K562 (cell line): Measurements from ENCODE around the gene GALNT12. TPM values are rescaled to one million over a fixed set of nuclear protein-coding genes. Genes with fewer than 3 reads are reported as not detected.

Experiments used
- CEBPG ChIP-seq, 3 experiments: fragments of 200-800 bp in 1 of 3; sonication (Bioruptor generic) in 1 of 3; sonication (generic) in 1 of 3; formaldehyde crosslinking in 1 of 3; IDR thresholded peaks in 2 of 3; conservative IDR thresholded peaks in 1 of 3; 2 replicates each; pipeline versions ENCODE4 v1.6.1 to v1.8.0; 2016 to 2022; ENCODE audit warnings: missing compliant biosample characterization in 2 of 3, missing genetic modification characterization in 2 of 3, mild to moderate bottlenecking in 1 of 3, missing genetic modification reagents in 1 of 3
- CHD2 ChIP-seq: IDR thresholded peaks from 2 replicates; pipeline ENCODE4 v1.6.1; 2011; ENCODE audit warnings: low read depth, low read length
- COPS2 ChIP-seq: fragments of 450-650 bp; conservative IDR thresholded peaks from 2 replicates; pipeline ENCODE4 v1.6.1; 2016; ENCODE audit warnings: mild to moderate bottlenecking, moderate library complexity
- DPF2 ChIP-seq: fragments of 450-650 bp; IDR thresholded peaks from 2 replicates; pipeline ENCODE4 v1.6.1; 2016
- ELK3 ChIP-seq: fragments of 450-650 bp; formaldehyde crosslinking; IDR thresholded peaks from 2 replicates; pipeline ENCODE4 v1.4.0; 2020; ENCODE audit warnings: mild to moderate bottlenecking
- FOXP1 ChIP-seq: sonication (generic); formaldehyde crosslinking; IDR thresholded peaks from 2 replicates; pipeline ENCODE4 v1.8.0; 2022; ENCODE audit warnings: mild to moderate bottlenecking, missing genetic modification reagents
- ID3 ChIP-seq, 2 experiments: fragments of 250-450 bp in 1 of 2; fragments of 450-650 bp in 1 of 2; sonication (Bioruptor Pico) in 1 of 2; IDR thresholded peaks; 2 replicates each; pipeline versions ENCODE4 v1.6.1 to v1.8.0; 2016 to 2021; ENCODE audit warnings: mild to moderate bottlenecking in 2 of 2, moderate library complexity in 2 of 2, missing compliant biosample characterization in 1 of 2, missing genetic modification characterization in 1 of 2
- MAX ChIP-seq: sonication (generic); formaldehyde crosslinking; IDR thresholded peaks from 2 replicates; pipeline ENCODE4 v1.9.0; 2022; ENCODE audit warnings: mild to moderate bottlenecking, missing genetic modification reagents
- MTA3 ChIP-seq: fragments of 450-650 bp; formaldehyde crosslinking; IDR thresholded peaks from 2 replicates; pipeline ENCODE4 v1.6.1; 2017; ENCODE audit warnings: mild to moderate bottlenecking, borderline replicate concordance
- MYC ChIP-seq, 2 experiments: fragments of 250-450 bp in 1 of 2; sonication (Bioruptor Pico) in 1 of 2; IDR thresholded peaks; 2 replicates each; pipeline versions ENCODE4 v1.5.1 to v1.6.1; 2012 to 2021; ENCODE audit warnings: low read depth in 2 of 2, borderline replicate concordance in 1 of 2, improper control_type of control experiment in 1 of 2, low read length in 1 of 2, mild to moderate bottlenecking in 1 of 2, moderate library complexity in 1 of 2
- NR0B1 ChIP-seq: fragments of 450-650 bp; IDR thresholded peaks from one replicate; pipeline ENCODE4 v1.6.1; 2018; ENCODE audit warnings: mild to moderate bottlenecking, moderate library complexity; ENCODE audit not compliant: partially characterized antibody
- NR2C2 ChIP-seq, 2 experiments: fragments of 200-800 bp in 1 of 2; sonication (Bioruptor generic) in 1 of 2; sonication (generic) in 1 of 2; formaldehyde crosslinking in 1 of 2; IDR thresholded peaks; 2 replicates each; pipeline versions ENCODE4 v1.6.1 to v1.8.0; 2016 to 2022; ENCODE audit warnings: mild to moderate bottlenecking in 1 of 2, missing compliant biosample characterization in 1 of 2, missing genetic modification characterization in 1 of 2, missing genetic modification reagents in 1 of 2
- PHB ChIP-seq: fragments of 250-450 bp; sonication (Bioruptor Pico); IDR thresholded peaks from 2 replicates; pipeline ENCODE4 v1.5.0; 2021
- PHF8 ChIP-seq: fragments of 200-600 bp; sonication (generic); IDR thresholded peaks from 2 replicates; pipeline ENCODE4 v1.6.1; 2012; ENCODE audit warnings: mixed run types, mild to moderate bottlenecking, inconsistent platforms, low read length, moderate library complexity, borderline replicate concordance
- SREBF2 ChIP-seq: sonication (generic); formaldehyde crosslinking; IDR thresholded peaks from 2 replicates; pipeline ENCODE4 v1.4.0; 2020; ENCODE audit warnings: mild to moderate bottlenecking, missing genetic modification reagents
- THRA ChIP-seq: fragments of 450-650 bp; IDR thresholded peaks from 2 replicates; pipeline ENCODE4 v1.6.1; 2017; ENCODE audit warnings: mild to moderate bottlenecking, moderate library complexity
- TSC22D4 ChIP-seq: fragments of 450-650 bp; IDR thresholded peaks from 2 replicates; pipeline ENCODE4 v1.6.1; 2016; ENCODE audit warnings: missing genetic modification characterization, missing biosample characterization, control low read depth
- ZNF197 ChIP-seq: fragments of 200-800 bp; sonication (Bioruptor generic); IDR thresholded peaks from 2 replicates; pipeline ENCODE4 v1.6.1; 2016; ENCODE audit warnings: low read depth, missing genetic modification characterization, missing compliant biosample characterization
- ZNF507 ChIP-seq: conservative IDR thresholded peaks from 2 replicates; pipeline ENCODE4 v1.6.1; 2017; ENCODE audit warnings: missing genetic modification characterization, missing compliant biosample characterization
- polyA plus RNA-seq, 8 experiments: library from polyadenylated mRNA; depleted of rRNA in 4 of 8; stranded (reverse) in 5 of 8; unstranded in 3 of 8; fragments of >200 nt; fragmentation: Nextera tagmentation in 2 of 8; fragmentation: Illumina TruSeq in 1 of 8; extraction: Ambion mirVana in 2 of 8; extraction: Trizol in 1 of 8; gene quantifications; 2 replicates each; pipeline versions ENCODE4 v1.2.1 to v1.2.3, GENCODE V29; 2011 to 2014; ENCODE audit warnings: inconsistent platforms in 1 of 8, missing spikeins in 1 of 8
- total RNA-seq, 7 experiments: library from RNA; depleted of rRNA in 6 of 7; stranded (reverse); fragments of >200 nt in 6 of 7; fragmentation: Illumina TruSeq in 2 of 7; extraction: Trizol in 2 of 7; gene quantifications; 2 replicates each; pipeline versions ENCODE4 v1.2.1 to v1.2.3, GENCODE V29; 2011 to 2021; ENCODE audit warnings: low replicate concordance in 1 of 7

The GALNT12 gene
- total and polyA plus RNA-seq, 9 of the 15 experiments (the other 6 are each of a cell fraction or from before 2014, with no cell fraction given): 29.7 to 82.9 (median 44.2) TPM

- TF ChIP-seq ELK3 (CRISPR knock-in tag) (no peak), NR2C2 (CRISPR knock-in tag; IDR thresholded peaks at IDR 0.05) (no peak), NR2C2 (tag; IDR thresholded peaks at IDR 0.05) (0 out of 2 replicates have a peak, but pooled peaks have one; percentile 12), TSC22D4 (no peak), PHB (CRISPR knock-in tag) (no peak), DPF2 (peak; percentile 36; the same call in 1 of the 2 replicates), MYC (IDR thresholded peaks at IDR 0.05; ENCODE audit: low read depth, low read length) (no peak), MYC (CRISPR knock-in tag; IDR thresholded peaks at IDR 0.05; ENCODE audit: borderline replicate concordance, low read depth) (no peak), COPS2 (no peak), CHD2 (no peak), SREBF2 (no peak), ZNF197 (CRISPR knock-in tag) (no peak), FOXP1 (CRISPR knock-in tag) (no peak), CEBPG (CRISPR knock-in tag; IDR thresholded peaks at IDR 0.05) (peak; percentile 75), CEBPG (tag; conservative IDR thresholded peaks at IDR 0.05 in 1 of 2, IDR thresholded peaks at IDR 0.05 in 1 of 2) (peak; percentile 86 to 91), MTA3 (0 out of 2 replicates have a peak, but pooled peaks have one; percentile 26), MAX (CRISPR knock-in tag) (no peak), NR0B1 (no peak), THRA (no peak), ZNF507 (tag) (no peak), ID3 (CRISPR knock-in tag; IDR thresholded peaks at IDR 0.05) (no peak), ID3 (tag; IDR thresholded peaks at IDR 0.05) (no peak), PHF8 (no peak)
These were observed 1.8 kb upstream of the GALNT12 start (continued) for GRCh38 chr9:98805506-98806272.
